GM10248 (cell line): Measurements from ENCODE around the gene ADAMTS12.
"Not testable (repeated sequence)": the region's sequence is repeated elsewhere in the genome, so short reads cannot be mapped to it uniquely, and the experiment has no call there.

ENCODE experiments used
- CTCF ChIA-PET: fragments of 300-600 bp; sonication (Branson Sonifier 250); formaldehyde crosslinking; extraction: SDS; loops from one replicate; lab custom pipeline; 2021; ENCODE audit warnings: antibody characterized with exemption; lab: Yijun Ruan, JAX
- POLR2A ChIA-PET: fragments of 350-650 bp; sonication (Branson Sonifier 250); formaldehyde crosslinking; extraction: SDS; loops from one replicate; lab custom pipeline; 2020; ENCODE audit warnings: antibody characterized with exemption; lab: Yijun Ruan, JAX
- DNase-seq: peaks from one replicate; pipeline ENCODE4 v3.0.0; 2012; ENCODE audit errors: extremely low spot score
- TF ChIP-seq, protein P1 (sequence below): IDR thresholded peaks from 2 replicates; pipeline ENCODE4 v1.5.1; 2012; ENCODE audit warnings: mild to moderate bottlenecking, low read depth; ENCODE audit errors: extremely low read depth, missing control alignments, control extremely low read depth

The ADAMTS12 gene

GRCh38 chr5:33931136-33931535, 39.3 kb upstream of the ADAMTS12 start:
- POLR2A ChIA-PET = no interaction called here
- no peak for DNase-seq
- CTCF ChIA-PET = interaction anchor here (1.2 to 6.0 kb wide), 7 partner anchors 10 to 495 kb away, joined by 3 to 68 read pairs (median 5); no protein-coding TSS in a partner anchor
- TF ChIP-seq, protein P1, sequence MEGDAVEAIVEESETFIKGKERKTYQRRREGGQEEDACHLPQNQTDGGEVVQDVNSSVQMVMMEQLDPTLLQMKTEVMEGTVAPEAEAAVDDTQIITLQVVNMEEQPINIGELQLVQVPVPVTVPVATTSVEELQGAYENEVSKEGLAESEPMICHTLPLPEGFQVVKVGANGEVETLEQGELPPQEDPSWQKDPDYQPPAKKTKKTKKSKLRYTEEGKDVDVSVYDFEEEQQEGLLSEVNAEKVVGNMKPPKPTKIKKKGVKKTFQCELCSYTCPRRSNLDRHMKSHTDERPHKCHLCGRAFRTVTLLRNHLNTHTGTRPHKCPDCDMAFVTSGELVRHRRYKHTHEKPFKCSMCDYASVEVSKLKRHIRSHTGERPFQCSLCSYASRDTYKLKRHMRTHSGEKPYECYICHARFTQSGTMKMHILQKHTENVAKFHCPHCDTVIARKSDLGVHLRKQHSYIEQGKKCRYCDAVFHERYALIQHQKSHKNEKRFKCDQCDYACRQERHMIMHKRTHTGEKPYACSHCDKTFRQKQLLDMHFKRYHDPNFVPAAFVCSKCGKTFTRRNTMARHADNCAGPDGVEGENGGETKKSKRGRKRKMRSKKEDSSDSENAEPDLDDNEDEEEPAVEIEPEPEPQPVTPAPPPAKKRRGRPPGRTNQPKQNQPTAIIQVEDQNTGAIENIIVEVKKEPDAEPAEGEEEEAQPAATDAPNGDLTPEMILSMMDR = no peak

GRCh38 chr5:33929925-33930690, 38.3 kb upstream of the ADAMTS12 start:
- no peak for DNase-seq
- CTCF ChIA-PET = interaction anchor here (2.0 kb wide), 1 partner anchor 40 kb away, joined by 6 read pairs; no protein-coding TSS in a partner anchor
- TF ChIP-seq, protein P1 = no peak
- POLR2A ChIA-PET = no interaction called here

- no peak for DNase-seq
- POLR2A ChIA-PET = no interaction called here
- CTCF ChIA-PET = interaction anchor here (1.2 kb wide), 1 partner anchor 19 kb away, joined by 3 read pairs; no protein-coding TSS in a partner anchor
- TF ChIP-seq, protein P1 = no peak
Measured at GRCh38 chr5:33928283-33928682, 36.5 kb upstream of the ADAMTS12 start.

DNA sequence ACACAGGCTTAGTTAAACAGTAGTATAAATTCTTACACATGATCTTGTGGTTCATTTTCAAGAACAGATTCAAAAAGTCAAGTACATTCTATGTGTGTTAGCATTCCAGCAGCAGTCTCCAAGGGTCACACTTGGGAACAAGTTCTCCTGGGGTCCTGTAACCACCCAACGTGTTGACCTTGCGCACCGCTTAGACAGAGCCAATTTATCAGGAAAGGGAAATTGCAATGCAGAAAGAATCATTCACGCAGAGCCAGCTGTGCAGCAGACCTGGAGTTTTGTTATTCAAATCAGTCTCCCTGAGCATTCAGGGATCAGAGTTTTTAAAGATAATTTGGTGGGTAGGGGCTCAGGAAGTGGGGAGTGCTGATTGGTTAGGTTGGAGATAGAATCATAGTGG, 35.9 kb upstream of the ADAMTS12 start:
- CTCF ChIA-PET = no interaction called here

GRCh38 chr5:33925278-33925677, 33.5 kb upstream of the ADAMTS12 start:
- POLR2A ChIA-PET = no interaction called here
- CTCF ChIA-PET = interaction anchor here (9.2 kb wide), 1 partner anchor 9 kb away, joined by 68 read pairs; the partner anchor contains the start of gene RXFP3
- no peak for DNase-seq
- TF ChIP-seq, protein P1 = no peak

More for the DNA sequence above, 35.9 kb upstream of the ADAMTS12 start:
- TF ChIP-seq, protein P1 = no peak
- DNase-seq = no peak
- POLR2A ChIA-PET = no interaction called here

GRCh38 chr5:33921002-33921401, 29.2 kb upstream of the ADAMTS12 start:
- DNase-seq = no peak
- ChIA-PET POLR2A (no interaction called here), CTCF (interaction anchor here (1.1 to 9.2 kb wide), 3 partner anchors 13 to 50 kb away, joined by 4 to 68 read pairs (median 7); partner anchors contain the start of gene RXFP3)
- TF ChIP-seq, protein P1 = no peak

DNA sequence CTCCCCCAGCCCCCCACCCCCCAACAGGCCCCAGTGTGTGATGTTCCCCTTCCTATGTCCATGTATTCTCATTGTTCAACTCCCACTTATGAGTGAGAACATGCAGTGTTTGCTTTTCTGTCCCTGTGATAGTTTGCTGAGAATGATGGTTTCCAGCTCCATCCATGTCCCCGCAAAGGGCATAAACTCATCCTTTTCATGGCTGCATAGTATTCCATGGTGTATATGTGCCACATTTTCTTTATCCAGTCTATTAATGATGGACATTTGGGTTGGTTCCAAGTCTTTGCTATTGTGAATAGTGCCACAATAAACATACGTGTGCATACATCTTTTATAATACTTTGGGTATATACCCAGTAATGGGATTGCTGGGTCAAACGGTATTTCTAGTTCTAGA, 23.1 kb upstream of the ADAMTS12 start:
- CTCF ChIA-PET, DNase-seq, POLR2A ChIA-PET: not testable (repeated sequence)

- DNase-seq, POLR2A ChIA-PET: not testable (repeated sequence)
- CTCF ChIA-PET = interaction anchor here (2.4 kb wide), 1 partner anchor 28 kb away, joined by 7 read pairs; no protein-coding TSS in a partner anchor
Measured at GRCh38 chr5:33906248-33906647, 14.5 kb upstream of the ADAMTS12 start.
